HG03439 (cell line): Measurements from ENCODE around the gene HSD3B7.
A peak's percentile ranks its signal among the peaks of the same experiment; 100 is the strongest.
"Not testable (repeated sequence)": the region's sequence is repeated elsewhere in the genome, so short reads cannot be mapped to it uniquely, and the experiment has no call there.

ENCODE experiments used
- ATAC-seq: cut with Tn5 transposase; IDR thresholded peaks from one replicate; pipeline ENCODE4 v1.9.1; 2021; ENCODE audit warnings: mild to moderate bottlenecking, moderate library complexity; ENCODE audit not compliant: unreplicated experiment

HSD3B7 gene

GRCh38 chr16:31017756-31018155 is 32.7 kb downstream of the HSD3B7 start:
- ATAC-seq = not testable (repeated sequence)

DNA sequence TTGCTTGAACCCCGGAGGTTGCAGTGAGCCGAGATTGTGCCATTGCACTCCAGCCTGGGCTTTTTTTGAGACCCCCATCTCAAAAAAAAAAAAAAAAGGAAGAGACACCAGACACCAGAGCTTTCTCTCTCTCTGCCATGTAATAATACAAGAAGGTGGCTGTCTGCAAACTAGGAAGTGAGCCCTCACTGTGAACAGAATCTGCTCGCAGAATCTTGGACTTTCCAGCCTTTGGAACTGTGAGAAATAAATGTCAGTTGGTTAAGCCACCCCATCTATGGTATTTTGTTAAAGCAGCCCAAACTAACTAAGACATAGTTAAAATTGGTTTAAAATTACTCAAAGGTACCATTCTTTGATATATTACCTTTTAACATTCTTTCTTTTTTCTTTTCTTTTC is 35.5 kb downstream of the HSD3B7 start:
- no peak for ATAC-seq

DNA sequence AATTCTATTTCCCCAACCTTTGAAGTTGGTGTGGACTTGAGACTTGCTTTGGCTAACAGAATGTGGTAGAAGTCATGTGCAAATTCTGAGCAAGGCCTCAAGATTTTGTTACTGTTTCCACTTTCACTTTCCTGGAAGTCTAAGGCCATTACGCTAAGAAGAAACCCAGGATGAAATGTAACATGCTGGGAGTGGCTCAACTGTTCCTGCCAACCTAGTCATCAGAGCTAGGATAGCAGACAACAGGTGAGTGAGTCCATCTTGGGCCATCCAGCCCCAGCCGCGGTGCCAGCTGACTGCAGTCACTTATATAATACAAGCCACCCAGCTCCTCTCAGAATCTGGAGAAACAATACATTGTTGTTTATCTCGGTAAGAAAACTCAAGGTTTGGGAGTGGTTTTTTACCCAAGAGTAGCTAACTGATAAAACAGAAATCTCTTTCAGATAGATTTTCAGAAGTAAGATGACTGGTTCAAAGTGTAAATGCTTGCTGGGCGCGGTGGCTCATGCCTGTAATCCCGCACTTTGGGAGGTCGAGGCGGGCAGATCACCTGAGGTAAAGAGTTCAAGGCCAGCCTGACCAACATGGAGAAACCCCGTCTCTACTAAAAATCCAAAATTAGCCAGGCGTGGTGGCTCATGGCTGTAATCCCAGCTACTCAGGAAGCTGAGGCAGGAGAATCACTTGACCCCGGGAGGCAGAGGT is 37.7 kb downstream of the HSD3B7 start:
- no peak for ATAC-seq

- ATAC-seq = no peak
Measured at GRCh38 chr16:31023252-31023602, 38.2 kb downstream of the HSD3B7 start.

GRCh38 chr16:31023627-31024226 is 38.7 kb downstream of the HSD3B7 start:
- ATAC-seq = no peak

- no peak for ATAC-seq
Measured at GRCh38 chr16:31025339-31025738, 40.3 kb downstream of the HSD3B7 start.

- ATAC-seq = no peak
Measured at GRCh38 chr16:31029272-31029671, 44.3 kb downstream of the HSD3B7 start.

DNA sequence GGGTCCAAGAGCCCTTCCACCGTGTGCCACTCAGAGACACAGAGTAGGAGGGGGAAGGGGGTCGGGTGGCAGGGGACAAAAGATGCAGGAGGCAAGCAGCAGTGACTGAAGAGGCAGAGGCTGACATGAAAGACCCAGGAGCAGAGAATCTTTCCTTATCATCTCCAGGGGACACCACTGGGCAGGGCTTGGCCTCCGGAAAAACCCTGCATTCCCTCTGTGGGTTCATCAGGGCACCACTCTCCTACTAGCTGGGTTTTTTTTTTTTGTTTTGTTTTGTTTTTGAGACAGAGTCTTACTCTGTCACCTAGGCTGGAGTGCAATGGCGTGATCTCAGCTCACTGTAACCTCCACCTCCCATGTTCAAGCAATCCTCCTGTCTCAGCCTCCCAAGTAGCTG is 46.3 kb downstream of the HSD3B7 start:
- no peak for ATAC-seq

GRCh38 chr16:31032736-31033708 is 48.0 kb downstream of the HSD3B7 start, which contains the start of gene STX4:
STX4 (plus strand) TSS chr16:31033558; CDS start chr16:31033806, 248 bp downstream.
- peak; percentile 76 for ATAC-seq

DNA sequence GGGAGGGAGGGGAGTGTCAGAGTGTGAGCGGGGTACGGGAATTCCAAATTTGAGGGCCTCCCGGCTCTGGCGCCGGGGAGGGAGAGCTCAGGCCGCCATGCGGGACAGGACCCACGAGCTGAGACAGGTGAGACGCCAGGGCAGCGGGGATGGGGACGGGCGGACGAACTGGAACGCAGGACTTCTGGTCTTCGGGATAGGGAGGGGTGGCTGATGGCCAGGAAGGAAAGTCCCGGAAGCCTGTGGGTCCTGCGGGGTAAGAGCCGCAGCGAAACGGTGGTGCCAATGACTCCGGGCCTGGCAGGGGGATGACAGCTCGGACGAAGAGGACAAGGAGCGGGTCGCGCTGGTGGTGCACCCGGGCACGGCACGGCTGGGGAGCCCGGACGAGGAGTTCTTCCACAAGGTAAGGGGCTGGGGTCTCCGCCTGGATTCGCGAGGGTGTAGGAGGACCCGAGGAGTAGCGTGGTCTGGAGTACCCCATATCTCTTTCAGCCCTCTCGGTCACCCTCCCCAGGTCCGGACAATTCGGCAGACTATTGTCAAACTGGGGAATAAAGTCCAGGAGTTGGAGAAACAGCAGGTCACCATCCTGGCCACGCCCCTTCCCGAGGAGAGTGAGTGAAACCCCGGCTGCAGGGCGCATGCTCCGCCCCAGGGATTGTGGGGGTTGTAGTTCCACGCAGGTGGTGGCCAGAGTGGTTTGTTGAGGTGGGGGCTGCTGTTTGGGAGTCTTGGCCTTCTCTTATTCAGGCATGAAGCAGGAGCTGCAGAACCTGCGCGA is 48.9 kb downstream of the HSD3B7 start:
- peak; percentile 41 for ATAC-seq

GRCh38 chr16:31036691-31037090 is 51.7 kb downstream of the HSD3B7 start:
- ATAC-seq = no peak
